SK-N-SH (cell line): Measurements from ENCODE around the gene RARB.

Experiments
- SMC3 ChIP-seq: IDR thresholded peaks from 2 replicates; pipeline ENCODE4 v1.6.1; 2012; ENCODE audit warnings: low read depth, low read length, improper control_type of control experiment
- TCF12 ChIP-seq: IDR thresholded peaks from 2 replicates; pipeline ENCODE4 v1.4.0; 2012
- YY1 ChIP-seq: IDR thresholded peaks from 2 replicates; pipeline ENCODE4 v1.4.0; 2012; ENCODE audit warnings: low read depth, mild to moderate bottlenecking
- TF ChIP-seq, protein P1 (sequence below): fragments of 200-600 bp; sonication (generic); IDR thresholded peaks from 2 replicates; pipeline ENCODE4 v1.6.1; 2017; ENCODE audit warnings: antibody characterized with exemption, mild to moderate bottlenecking, moderate library complexity

GRCh38 chr3:25410703-25411102 lies 17.4 kb upstream of the RARB start:
- TF ChIP-seq, protein P1, sequence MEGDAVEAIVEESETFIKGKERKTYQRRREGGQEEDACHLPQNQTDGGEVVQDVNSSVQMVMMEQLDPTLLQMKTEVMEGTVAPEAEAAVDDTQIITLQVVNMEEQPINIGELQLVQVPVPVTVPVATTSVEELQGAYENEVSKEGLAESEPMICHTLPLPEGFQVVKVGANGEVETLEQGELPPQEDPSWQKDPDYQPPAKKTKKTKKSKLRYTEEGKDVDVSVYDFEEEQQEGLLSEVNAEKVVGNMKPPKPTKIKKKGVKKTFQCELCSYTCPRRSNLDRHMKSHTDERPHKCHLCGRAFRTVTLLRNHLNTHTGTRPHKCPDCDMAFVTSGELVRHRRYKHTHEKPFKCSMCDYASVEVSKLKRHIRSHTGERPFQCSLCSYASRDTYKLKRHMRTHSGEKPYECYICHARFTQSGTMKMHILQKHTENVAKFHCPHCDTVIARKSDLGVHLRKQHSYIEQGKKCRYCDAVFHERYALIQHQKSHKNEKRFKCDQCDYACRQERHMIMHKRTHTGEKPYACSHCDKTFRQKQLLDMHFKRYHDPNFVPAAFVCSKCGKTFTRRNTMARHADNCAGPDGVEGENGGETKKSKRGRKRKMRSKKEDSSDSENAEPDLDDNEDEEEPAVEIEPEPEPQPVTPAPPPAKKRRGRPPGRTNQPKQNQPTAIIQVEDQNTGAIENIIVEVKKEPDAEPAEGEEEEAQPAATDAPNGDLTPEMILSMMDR, result no peak
- no peak for TF ChIP-seq YY1
- TF ChIP-seq TCF12, result no peak
- TF ChIP-seq SMC3, result no peak
